NCI-H82 treated with DMSO at 0.1 percent for 48 hours (cell line): ENCODE data around the gene TRIM29.

Source experiments
- DNase-seq: peaks from one replicate; lab custom pipeline; 2025; ENCODE audit not compliant: unreplicated experiment; lab: John Stamatoyannopoulos, UW

Gene TRIM29

DNA sequence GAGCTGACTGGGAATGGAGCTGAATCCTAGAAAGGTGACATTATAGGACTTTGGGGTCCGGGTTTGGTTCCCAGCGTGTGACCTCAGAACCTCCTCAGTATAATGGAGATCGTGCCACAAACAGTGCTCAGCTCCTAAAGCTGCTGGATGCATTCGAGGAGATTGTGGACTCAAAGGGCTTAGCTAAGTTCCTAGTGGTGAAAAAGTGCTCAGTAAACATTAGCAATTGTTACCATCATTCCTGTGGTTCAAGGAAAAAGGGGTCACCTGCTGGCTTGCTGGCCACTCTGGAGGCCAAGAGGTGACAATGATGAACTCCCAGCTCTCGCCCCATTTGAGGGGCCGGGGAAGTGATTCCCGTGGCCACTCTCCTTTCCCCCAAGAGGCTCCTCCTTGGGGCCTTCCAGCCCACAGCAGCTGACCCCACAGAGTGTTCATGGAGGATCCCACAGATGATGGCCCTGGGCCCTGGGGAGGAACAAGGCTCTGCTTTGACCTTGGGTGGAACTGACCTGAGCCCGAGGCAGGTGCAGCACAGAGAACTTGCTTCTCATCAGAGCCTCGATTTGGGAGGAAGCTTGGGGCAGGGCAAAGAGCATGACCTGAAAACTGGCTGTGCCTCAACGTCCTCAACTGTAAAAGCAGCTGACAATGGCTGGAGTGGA lies 40.1 kb downstream of the TRIM29 start:
- DNase-seq: no peak

- DNase-seq: no peak
Measured at GRCh38 chr11:120096369-120097191, 41.3 kb downstream of the TRIM29 start.

DNA sequence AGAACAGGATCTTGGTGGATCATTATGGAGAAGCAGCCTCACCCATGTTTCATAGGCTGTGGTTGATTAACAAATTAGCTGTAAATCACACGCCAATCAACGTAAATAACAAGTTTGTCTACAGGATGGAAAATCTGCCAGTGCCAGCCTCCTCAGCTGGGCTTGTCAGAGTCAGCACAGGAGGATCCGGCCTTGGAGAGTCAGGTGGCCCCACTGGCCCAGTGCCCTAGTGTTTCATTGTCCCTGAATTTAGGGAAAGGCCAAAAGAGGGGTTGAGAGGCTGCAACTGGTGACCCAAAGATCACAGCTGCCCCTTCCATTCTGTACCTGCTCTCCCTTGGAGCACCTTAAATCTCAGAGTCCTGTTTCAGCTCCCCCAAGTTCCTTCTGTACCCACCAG lies 42.4 kb downstream of the TRIM29 start:
- no peak for DNase-seq

DNA sequence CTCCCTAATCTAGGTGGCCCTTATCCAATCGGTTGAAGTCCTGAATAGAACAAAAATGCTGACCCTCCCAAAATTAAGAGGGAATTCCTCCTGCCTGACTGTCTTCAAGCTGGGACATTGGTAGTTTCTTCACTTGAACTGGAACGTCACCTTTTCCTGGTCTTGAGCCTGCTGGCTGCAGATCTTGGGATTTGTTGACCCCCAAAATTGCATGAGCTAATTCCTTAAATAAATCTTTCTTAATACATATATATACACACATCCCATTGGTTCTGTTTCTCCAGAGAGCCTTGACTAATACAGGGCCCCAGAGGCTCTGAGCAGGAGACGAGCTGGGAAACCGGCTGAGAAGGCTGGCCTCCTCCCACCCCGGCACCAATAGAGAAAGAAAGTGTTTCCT lies 46.2 kb downstream of the TRIM29 start:
- DNase-seq: no peak

DNA sequence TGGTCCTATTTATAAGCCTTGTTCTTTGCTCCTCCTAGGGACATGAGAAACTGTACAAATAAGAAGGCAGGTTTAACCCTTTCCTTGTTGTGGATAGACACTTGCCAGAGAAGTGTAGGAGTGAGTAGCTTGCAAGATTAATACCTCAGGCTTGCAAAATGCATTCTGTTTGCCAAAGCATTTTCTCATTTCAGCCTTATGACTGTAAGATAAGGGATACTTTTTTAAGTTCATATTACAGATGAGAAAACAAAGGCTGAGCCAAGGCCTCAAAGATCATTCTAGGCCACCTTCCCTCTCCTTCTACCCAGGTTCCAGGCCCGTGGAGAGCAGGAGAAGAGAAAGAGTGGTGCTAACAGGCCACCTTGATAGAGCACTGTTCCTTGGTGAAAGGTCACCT lies 46.8 kb downstream of the TRIM29 start:
- DNase-seq: no peak

GRCh38 chr11:120090411-120090810 lies 47.5 kb downstream of the TRIM29 start:
- DNase-seq: no peak

DNA sequence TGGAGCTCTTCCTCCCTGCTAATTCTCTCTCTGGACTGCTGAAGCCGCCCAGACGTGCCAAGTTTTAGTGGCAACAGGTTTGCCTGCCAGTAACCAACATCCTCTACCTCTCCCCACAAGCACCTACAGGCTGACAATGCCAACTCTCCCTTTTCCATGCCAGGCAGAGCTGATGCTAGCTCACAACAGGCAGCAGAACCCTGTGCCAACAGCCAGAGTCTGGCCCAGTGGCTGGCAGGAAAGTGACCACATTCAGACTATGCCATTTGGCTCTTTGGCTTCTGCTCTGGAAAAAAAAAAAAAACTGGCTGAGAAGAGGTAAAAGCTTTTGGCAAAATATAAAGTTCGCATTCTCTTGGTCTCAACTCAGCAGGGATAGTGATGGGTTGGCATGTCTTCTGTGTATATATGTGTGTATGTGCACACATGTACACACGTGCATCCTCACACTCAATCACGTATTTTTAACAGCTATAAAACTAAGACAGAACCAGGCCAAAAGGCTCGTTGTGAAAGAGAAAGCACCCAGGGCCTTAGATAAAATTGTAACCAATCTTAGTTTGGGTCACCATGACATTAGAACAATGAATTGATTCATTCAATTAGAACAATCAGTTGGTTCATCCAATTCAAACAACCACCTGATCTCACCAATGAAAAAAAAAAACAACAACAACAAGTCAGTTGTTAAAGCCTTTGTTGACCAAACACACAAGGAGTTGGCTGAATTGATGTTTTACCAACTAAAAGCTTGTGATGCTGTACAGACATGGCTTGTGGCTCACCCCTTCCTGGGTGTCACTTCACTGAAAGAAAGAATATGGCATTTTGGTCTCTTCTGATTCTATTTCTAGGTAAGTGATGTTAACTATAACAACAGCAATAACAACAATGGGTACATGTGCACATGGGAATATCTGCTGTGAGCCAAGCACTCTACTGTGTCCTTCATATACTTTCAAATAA lies 48.6 kb downstream of the TRIM29 start:
- DNase-seq: no peak

GRCh38 chr11:120088056-120088455 lies 49.9 kb downstream of the TRIM29 start:
- DNase-seq: no peak

DNA sequence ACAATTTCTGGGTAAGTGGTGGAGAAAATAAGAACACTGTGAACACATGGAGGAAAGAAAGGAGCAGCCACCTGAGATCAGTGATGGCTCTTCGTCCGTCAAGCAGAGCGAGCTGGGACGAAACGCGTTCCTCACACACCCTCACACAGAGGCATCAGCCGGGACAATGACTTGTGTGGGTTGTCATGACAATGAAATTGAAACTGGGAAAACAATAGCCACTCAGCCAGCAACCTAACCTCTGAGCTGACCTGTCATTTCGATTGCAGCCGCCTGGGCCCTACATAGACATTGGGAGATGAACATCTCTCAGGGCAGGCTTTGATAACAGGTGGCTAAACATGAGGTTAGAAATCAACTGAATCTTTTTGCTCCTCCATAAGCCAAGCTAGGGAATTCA lies 51.3 kb downstream of the TRIM29 start:
- no peak for DNase-seq

DNA sequence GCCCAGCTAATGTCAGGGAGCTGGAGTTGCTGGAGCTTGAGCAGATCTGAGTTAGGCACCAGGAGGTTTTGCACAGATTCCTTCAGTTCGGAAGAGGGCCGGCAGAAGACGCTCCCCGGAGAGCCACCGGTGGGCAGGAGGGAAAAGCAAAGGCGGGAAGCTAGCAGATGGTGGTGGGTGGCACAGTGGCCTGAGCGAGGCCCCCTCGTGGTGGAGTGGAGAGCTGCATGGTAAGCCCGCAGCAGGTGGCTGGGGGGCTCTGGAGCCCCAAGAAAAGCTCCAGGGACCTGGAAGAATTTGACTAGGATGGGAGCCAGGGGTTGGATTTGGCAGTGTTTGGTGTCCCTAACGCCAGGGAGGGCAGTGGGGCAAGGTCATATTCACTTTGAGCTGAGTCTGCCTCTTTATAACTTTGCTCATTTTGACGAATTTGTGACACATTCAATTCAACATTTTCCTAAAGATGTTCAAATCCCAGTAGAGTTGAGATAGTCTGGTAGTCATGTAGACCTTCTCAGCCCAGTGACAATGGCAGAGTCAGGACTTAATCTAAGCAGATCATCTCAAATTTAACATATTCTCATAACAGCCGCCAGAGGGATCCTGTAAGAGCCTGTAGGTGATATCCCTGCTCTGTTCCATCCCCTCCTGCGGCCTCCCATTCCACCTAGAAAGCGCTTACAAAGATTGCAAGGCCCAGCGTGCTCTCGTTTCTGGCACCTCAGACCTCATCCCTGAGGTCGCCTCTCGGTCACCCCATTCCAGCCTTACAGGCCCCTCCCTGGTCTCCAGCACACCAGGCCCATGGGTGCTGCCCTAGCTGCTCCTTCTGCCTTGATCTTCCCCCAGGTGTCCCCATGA lies 57.9 kb downstream of the TRIM29 start:
- DNase-seq: no peak

- DNase-seq: peak; percentile 96
Measured at GRCh38 chr11:120078397-120078796, 59.5 kb downstream of the TRIM29 start.

DNA sequence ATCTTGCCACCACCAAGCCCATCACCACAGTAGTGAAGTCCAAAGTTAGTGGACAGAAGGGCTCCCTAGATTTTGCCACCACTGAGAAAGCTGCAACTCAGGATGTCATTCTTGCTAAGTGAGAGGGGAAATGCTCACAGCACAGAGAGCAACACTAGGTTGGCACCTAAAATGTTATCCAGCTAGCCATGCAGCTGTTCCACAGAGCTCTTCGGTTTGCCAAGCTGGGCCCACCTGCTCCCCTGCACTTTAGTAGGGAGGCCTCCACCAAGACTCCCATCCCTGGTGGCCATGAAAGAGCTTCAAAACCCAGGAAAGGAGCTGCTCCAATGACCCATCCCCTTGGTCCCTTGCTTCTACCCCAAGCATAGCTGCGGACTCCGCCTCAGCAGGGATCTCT lies 63.8 kb downstream of the TRIM29 start:
- no peak for DNase-seq

DNA sequence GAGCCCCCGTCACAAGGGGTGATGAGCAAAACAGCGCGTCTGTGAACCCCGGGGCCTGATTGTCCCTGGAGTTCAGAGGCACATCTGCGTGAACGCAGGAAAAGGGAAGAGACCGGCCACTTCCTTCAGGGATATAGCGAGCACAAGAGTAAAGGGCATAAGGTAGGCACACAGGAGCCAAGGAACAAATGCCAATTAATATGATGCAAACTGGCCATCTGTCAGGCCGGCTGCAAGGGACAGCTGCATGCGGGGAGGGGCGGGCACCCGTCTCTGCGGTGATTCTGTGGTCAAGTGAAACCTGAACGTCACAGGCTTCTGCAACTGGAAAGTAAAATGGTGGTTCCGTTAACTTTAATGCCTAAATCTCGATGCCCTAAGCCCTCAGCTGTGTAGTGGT lies 64.7 kb downstream of the TRIM29 start:
- DNase-seq: peak; percentile 50

- DNase-seq: peak; percentile 20
Measured at GRCh38 chr11:120068114-120068573, 69.8 kb downstream of the TRIM29 start.

DNA sequence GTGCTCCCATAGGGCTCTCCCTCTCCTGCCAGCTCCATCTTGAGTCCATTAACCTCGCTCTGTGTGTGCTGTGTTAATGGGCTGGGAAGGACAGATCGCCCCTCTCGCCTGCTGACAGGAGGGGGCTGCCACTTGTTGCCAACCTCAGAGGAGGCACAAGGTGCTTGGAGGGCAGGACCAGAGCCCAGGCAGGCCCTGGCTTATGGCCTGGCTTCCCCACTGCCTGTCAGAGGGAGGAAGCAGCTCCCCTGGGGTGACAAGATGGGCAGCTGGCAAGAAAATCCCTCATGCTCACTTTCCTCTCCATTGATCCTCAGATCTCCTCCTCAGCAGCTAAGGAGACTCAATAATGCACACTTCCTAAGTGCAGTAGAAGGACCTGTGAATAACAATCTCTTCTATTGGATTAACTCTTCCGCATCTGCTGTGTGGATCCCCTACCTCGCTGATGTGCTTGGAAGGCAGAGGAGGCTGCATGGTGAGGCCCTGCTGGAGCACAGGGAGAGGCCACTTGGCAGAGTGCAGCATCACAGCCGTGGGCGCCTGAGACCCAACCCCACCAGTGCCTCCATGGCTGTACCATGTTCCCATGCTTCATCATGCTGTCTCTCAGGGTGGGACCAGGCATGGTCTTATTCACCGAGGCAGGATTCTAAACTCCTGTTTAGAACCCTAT lies 70.3 kb downstream of the TRIM29 start:
- DNase-seq: peak; percentile 91

DNA sequence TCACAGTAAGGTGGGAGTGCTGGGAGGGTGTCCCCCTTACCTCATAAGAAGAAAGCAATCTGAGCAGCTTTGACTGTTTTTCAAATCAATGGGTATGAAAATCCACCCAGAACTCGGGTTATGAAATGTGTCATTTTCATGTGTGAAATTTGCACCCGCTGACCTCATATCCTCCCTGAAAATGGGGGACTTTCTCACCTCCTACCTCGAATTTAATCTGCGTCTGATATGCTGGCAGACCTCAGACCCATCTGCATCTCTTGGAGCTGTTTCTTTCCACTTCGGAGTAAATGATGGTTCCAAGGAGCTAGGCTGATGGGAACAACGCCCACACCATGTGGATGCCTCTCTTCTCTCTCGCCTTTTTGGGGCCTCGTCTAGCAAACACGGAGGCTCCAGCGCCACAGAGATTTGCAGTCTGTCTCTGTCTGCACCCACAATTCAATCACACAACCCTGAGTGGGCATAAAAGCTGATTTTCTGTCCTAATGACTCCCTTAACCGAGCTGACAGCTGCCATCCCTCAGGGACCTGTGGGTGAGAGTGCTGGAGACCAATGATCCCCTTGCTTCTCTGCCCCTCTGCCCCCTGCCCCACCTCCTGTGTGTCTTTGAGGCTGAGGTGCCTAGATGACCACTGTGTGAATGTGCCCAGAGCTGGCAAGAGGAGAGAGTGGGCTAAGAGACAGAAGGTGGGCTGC lies 71.0 kb downstream of the TRIM29 start:
- no peak for DNase-seq

DNA sequence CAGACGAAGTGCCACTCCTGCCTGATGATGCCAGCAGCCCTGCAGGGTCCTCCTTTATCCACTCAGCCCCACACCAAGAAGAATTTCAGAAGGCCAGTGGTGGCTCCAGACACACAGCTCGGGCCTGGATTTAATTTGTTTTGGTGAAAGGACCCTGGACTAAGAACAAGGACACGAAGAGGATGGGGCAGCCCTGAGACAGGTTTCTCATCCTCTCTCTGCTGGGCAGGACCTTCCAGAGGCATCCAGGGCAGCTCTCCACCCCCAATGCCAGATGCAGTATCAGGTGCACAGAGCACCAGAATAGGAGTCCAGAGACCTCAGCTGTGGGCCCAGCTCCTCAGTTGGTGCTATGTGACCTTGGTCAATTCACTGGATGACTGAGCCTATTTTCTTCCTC lies 72.0 kb downstream of the TRIM29 start:
- DNase-seq: no peak

GRCh38 chr11:120065176-120065575 lies 72.7 kb downstream of the TRIM29 start:
- no peak for DNase-seq

- DNase-seq: no peak
Measured at GRCh38 chr11:120064341-120064740, 73.6 kb downstream of the TRIM29 start.
